Liver (tissue), 9 donors: Measurements from ENCODE around the gene ARAF. TPM values are rescaled to one million over a fixed set of nuclear protein-coding genes. Genes with fewer than 3 reads are reported as not detected.

Experiments
- DNase-seq: peaks from one replicate; pipeline ENCODE4 v3.0.0-alpha.2; 2017; ENCODE audit warnings: low spot score
- H3K27ac ChIP-seq, 2 donors: one replicate each; pipeline ENCODE4 v1.7.0; 2013; ENCODE audit warnings: inconsistent platforms in 2 of 2, low read length in 2 of 2, control low read depth in 1 of 2, low read depth in 1 of 2, mild to moderate bottlenecking in 1 of 2
- H3K27me3 ChIP-seq, 4 donors: one replicate each; pipeline versions ENCODE4 v1.6.1 to v1.7.0; 2013; ENCODE audit warnings: low read length in 3 of 4, inconsistent platforms in 1 of 4, mild to moderate bottlenecking in 1 of 4, moderate library complexity in 1 of 4; ENCODE audit not compliant: control insufficient read depth in 4 of 4, insufficient read depth in 4 of 4
- H3K36me3 ChIP-seq, 4 donors: one replicate each; pipeline versions ENCODE4 v1.6.1 to v1.7.0; 2013; ENCODE audit warnings: low read length in 3 of 4, mild to moderate bottlenecking in 3 of 4, low read depth in 1 of 4, moderate library complexity in 1 of 4; ENCODE audit not compliant: control insufficient read depth in 4 of 4, insufficient read depth in 3 of 4
- H3K4me1 ChIP-seq, 4 donors: one replicate each; pipeline versions ENCODE4 v1.6.1 to v1.7.0; 2013; ENCODE audit warnings: low read length in 3 of 4, mild to moderate bottlenecking in 3 of 4, moderate library complexity in 1 of 4; ENCODE audit not compliant: control insufficient read depth in 4 of 4, insufficient read depth in 4 of 4
- H3K4me3 ChIP-seq, 3 donors: one replicate each; pipeline versions ENCODE4 v1.6.1 to v1.7.0; 2013; ENCODE audit warnings: low read length in 3 of 3, control low read depth in 1 of 3, low read depth in 1 of 3, mild to moderate bottlenecking in 1 of 3
- H3K9ac ChIP-seq, 2 donors: one replicate each; pipeline ENCODE4 v1.7.0; 2013; ENCODE audit warnings: low read length in 2 of 2, mild to moderate bottlenecking in 2 of 2, moderate library complexity in 2 of 2, control low read depth in 1 of 2, low read depth in 1 of 2
- H3K9me3 ChIP-seq, 4 donors: one replicate each; pipeline versions ENCODE4 v1.6.1 to v1.7.0; 2013; ENCODE audit warnings: low read length in 3 of 4; ENCODE audit not compliant: control insufficient read depth in 4 of 4
- EGR1 ChIP-seq, 2 donors: IDR thresholded peaks; 2 replicates each; pipeline ENCODE4 v1.6.1; 2016 to 2018; ENCODE audit warnings: antibody characterized with exemption in 2 of 2, low read depth in 2 of 2
- FOXA1 ChIP-seq: IDR thresholded peaks from 2 replicates; pipeline ENCODE4 v1.6.1; 2016; ENCODE audit warnings: antibody characterized with exemption
- FOXA2 ChIP-seq: IDR thresholded peaks from 2 replicates; pipeline ENCODE4 v1.6.1; 2016; ENCODE audit warnings: antibody characterized with exemption
- GABPA ChIP-seq, 2 donors: IDR thresholded peaks in 1 of 2; conservative IDR thresholded peaks in 1 of 2; 2 replicates each; pipeline ENCODE4 v1.6.1; 2016; ENCODE audit warnings: antibody characterized with exemption in 2 of 2, mild to moderate bottlenecking in 1 of 2, moderate library complexity in 1 of 2
- HNF4A ChIP-seq, 2 donors: conservative IDR thresholded peaks; 2 replicates each; pipeline ENCODE4 v1.6.1; 2016; ENCODE audit warnings: antibody characterized with exemption in 2 of 2, mild to moderate bottlenecking in 2 of 2
- HNF4G ChIP-seq: IDR thresholded peaks from 2 replicates; pipeline ENCODE4 v1.6.1; 2016; ENCODE audit warnings: antibody characterized with exemption
- JUND ChIP-seq, 2 donors: IDR thresholded peaks; 2 replicates each; pipeline ENCODE4 v1.6.1; 2016; ENCODE audit warnings: antibody characterized with exemption in 2 of 2
- NR2F2 ChIP-seq: IDR thresholded peaks from 2 replicates; pipeline ENCODE4 v1.6.1; 2016; ENCODE audit warnings: antibody characterized with exemption
- RAD21 ChIP-seq, 2 donors: IDR thresholded peaks; 2 replicates each; pipeline ENCODE4 v1.6.1; 2016; ENCODE audit warnings: antibody characterized with exemption in 2 of 2, mild to moderate bottlenecking in 2 of 2
- RXRA ChIP-seq, 2 donors: IDR thresholded peaks; 2 replicates each; pipeline ENCODE4 v1.6.1; 2017 to 2018; ENCODE audit warnings: antibody characterized with exemption in 2 of 2, mild to moderate bottlenecking in 1 of 2
- SP1 ChIP-seq: IDR thresholded peaks from 2 replicates; pipeline ENCODE4 v1.6.1; 2018; ENCODE audit warnings: antibody characterized with exemption, mild to moderate bottlenecking
- TAF1 ChIP-seq: conservative IDR thresholded peaks from 2 replicates; pipeline ENCODE4 v1.6.1; 2016; ENCODE audit warnings: antibody characterized with exemption, mild to moderate bottlenecking
- YY1 ChIP-seq: IDR thresholded peaks from 2 replicates; pipeline ENCODE4 v1.6.1; 2016; ENCODE audit warnings: antibody characterized with exemption, mild to moderate bottlenecking
- WGBS: extraction: QIAGEN DNeasy Blood & Tissue Kit; methylation state at CpG from one replicate; pipeline ENCODE4 v1.1.7; 2013; 5-methylcytosine and 5-hydroxymethylcytosine counted together
- polyA plus RNA-seq, 2 donors: library from polyadenylated mRNA; stranded (reverse) in 1 of 2; unstranded in 1 of 2; fragments of 200-250 nt in 1 of 2; fragments of >200 nt in 1 of 2; fragmentation: Nextera tagmentation in 1 of 2; extraction: Ambion mirVana in 1 of 2; gene quantifications; one replicate each; pipeline versions ENCODE4 v1.2.1 to v1.2.3, GENCODE V29; 2013 to 2015
- total RNA-seq, 2 donors: library from RNA; depleted of rRNA; stranded (reverse); fragments of >200 nt; gene quantifications; one replicate each; pipeline ENCODE4 v1.2.3, GENCODE V29; 2014
- TF ChIP-seq, protein P1 (sequence below): IDR thresholded peaks from 2 replicates; pipeline ENCODE4 v1.6.1; 2016; ENCODE audit warnings: antibody characterized with exemption
- TF ChIP-seq, protein P2 (sequence below): IDR thresholded peaks from 2 replicates; pipeline ENCODE4 v1.6.1; 2016; ENCODE audit warnings: antibody characterized with exemption
- TF ChIP-seq, protein P3 (sequence below): fragments of 150-350 bp; IDR thresholded peaks from 2 replicates; pipeline ENCODE4 v1.5.1; 2017; ENCODE audit warnings: improper control_type of control experiment, low read depth, low read length; ENCODE audit not compliant: missing input control
- TF ChIP-seq, protein P4 (sequence below): IDR thresholded peaks from 2 replicates; pipeline ENCODE4 v1.6.1; 2016; ENCODE audit warnings: antibody characterized with exemption
- TF ChIP-seq, protein P5 (sequence below): IDR thresholded peaks from 2 replicates; pipeline ENCODE4 v1.6.1; 2016; ENCODE audit warnings: antibody characterized with exemption, mild to moderate bottlenecking
- donor health status: healthy.
- donor health status: healthy.
- donor health status: healthy.
- donor health status: healthy.
- donor health status: healthy.

The ARAF gene
- total and polyA plus RNA-seq, 4 donors, result 16.2 to 59.8 (median 38.9) TPM

DNA sequence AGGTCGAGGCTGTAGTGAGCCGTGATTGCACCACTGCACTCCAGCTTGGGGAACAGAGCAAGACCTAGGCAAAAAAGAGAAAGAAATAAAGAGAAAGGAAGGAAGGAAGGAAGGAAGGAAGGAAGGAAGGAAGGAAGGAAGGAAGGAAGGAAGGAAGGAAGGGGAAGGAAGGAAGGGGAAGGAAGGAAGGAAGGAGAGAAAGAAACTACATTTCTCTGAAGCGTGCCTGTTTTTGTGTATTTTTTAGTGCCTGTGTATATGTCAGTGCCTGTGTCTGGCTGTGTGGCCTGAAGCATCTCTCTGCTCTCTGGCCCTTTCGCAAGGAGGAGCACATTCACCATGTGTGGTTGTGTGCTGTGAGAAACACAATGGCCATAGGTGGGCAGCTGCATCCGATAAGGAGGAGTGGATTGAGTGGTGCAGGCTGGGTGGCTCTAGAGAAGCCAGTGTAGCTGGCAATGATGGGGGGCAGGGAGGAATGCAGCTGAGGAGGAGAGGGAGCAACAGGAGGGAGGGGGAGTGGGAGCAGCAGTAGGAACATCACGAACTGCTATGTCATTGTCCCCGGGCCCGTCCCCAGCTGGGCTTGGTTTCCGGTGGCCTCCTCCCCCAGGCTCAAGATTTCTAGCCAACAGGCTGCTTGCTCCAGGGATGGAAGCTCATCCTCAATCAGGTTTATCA is 47.3 kb downstream of the ARAF start:
- Histone ChIP-seq H3K27ac (no peak overlapping the region), H3K9me3 (no peaks in the 10 kb centered on the region), H3K36me3 (no peaks in the 10 kb centered on the region), H3K4me3 (no peak overlapping the region), H3K4me1 (no peaks in the 10 kb centered on the region), H3K27me3 (no peaks in the 10 kb centered on the region), H3K9ac (no peak overlapping the region)
- DNase-seq, result no peak
- no peak for TF ChIP-seq FOXA2
- TF ChIP-seq HNF4G, result no peak
- TF ChIP-seq, protein P1, sequence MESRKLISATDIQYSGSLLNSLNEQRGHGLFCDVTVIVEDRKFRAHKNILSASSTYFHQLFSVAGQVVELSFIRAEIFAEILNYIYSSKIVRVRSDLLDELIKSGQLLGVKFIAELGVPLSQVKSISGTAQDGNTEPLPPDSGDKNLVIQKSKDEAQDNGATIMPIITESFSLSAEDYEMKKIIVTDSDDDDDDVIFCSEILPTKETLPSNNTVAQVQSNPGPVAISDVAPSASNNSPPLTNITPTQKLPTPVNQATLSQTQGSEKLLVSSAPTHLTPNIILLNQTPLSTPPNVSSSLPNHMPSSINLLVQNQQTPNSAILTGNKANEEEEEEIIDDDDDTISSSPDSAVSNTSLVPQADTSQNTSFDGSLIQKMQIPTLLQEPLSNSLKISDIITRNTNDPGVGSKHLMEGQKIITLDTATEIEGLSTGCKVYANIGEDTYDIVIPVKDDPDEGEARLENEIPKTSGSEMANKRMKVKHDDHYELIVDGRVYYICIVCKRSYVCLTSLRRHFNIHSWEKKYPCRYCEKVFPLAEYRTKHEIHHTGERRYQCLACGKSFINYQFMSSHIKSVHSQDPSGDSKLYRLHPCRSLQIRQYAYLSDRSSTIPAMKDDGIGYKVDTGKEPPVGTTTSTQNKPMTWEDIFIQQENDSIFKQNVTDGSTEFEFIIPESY, result no peak
- no peak for TF ChIP-seq NR2F2
- no peak for TF ChIP-seq JUND (IDR thresholded peaks at IDR 0.05)
- TF ChIP-seq TAF1, result no peak
- TF ChIP-seq, protein P2, sequence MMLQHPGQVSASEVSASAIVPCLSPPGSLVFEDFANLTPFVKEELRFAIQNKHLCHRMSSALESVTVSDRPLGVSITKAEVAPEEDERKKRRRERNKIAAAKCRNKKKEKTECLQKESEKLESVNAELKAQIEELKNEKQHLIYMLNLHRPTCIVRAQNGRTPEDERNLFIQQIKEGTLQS, result no peak
- TF ChIP-seq, protein P3, sequence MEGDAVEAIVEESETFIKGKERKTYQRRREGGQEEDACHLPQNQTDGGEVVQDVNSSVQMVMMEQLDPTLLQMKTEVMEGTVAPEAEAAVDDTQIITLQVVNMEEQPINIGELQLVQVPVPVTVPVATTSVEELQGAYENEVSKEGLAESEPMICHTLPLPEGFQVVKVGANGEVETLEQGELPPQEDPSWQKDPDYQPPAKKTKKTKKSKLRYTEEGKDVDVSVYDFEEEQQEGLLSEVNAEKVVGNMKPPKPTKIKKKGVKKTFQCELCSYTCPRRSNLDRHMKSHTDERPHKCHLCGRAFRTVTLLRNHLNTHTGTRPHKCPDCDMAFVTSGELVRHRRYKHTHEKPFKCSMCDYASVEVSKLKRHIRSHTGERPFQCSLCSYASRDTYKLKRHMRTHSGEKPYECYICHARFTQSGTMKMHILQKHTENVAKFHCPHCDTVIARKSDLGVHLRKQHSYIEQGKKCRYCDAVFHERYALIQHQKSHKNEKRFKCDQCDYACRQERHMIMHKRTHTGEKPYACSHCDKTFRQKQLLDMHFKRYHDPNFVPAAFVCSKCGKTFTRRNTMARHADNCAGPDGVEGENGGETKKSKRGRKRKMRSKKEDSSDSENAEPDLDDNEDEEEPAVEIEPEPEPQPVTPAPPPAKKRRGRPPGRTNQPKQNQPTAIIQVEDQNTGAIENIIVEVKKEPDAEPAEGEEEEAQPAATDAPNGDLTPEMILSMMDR, result no peak
- TF ChIP-seq GABPA (IDR thresholded peaks at IDR 0.05 in 1 of 2, conservative IDR thresholded peaks at IDR 0.05 in 1 of 2), result no peak
- TF ChIP-seq RXRA (IDR thresholded peaks at IDR 0.05), result no peak
- no peak for TF ChIP-seq FOXA1
- 44% methylated on average over 9 of the region's 9 CpGs for WGBS

DNA sequence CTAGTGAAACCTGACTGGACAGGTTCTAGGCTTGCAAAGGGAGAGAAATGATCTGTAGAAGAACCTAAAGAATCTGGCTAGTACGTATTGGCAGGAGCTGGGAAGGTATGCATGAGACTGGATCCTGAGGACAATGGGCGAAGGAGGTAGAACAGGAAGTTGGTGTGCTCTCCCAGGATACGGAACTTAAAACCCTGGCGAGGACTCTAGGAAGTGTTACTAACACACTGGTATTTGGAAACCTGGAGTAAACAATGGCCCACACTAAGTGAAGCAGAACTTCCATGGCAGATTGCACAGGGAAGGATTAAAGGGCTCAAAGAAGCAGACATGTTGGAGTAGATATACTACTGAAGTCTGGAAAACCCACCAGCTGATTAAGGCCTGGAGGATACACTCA is 49.5 kb downstream of the ARAF start:
- WGBS, result 82% methylated on average over 4 of the region's 4 CpGs

More for the DNA sequence above, 49.5 kb downstream of the ARAF start:
- no peak for DNase-seq
- no peaks in the 10 kb centered on the region for H3K27me3 ChIP-seq
- no peak overlapping the region for H3K4me3 ChIP-seq
- no peaks in the 10 kb centered on the region for H3K36me3 ChIP-seq
- H3K4me1 ChIP-seq, result no peaks in the 10 kb centered on the region
- H3K27ac ChIP-seq, result no peak overlapping the region
- TF ChIP-seq EGR1 (IDR thresholded peaks at IDR 0.05; ENCODE audit: low read depth in 2 of 2) (no peak), TAF1 (no peak), RXRA (IDR thresholded peaks at IDR 0.05) (no peak), HNF4A (conservative IDR thresholded peaks at IDR 0.05) (no peak), YY1 (no peak), SP1 (no peak), FOXA2 (no peak), FOXA1 (no peak), JUND (IDR thresholded peaks at IDR 0.05) (no peak), GABPA (IDR thresholded peaks at IDR 0.05 in 1 of 2, conservative IDR thresholded peaks at IDR 0.05 in 1 of 2) (no peak), HNF4G (no peak), RAD21 (IDR thresholded peaks at IDR 0.05) (no peak), NR2F2 (no peak)
- TF ChIP-seq, protein P3, result no peak
- TF ChIP-seq, protein P4, sequence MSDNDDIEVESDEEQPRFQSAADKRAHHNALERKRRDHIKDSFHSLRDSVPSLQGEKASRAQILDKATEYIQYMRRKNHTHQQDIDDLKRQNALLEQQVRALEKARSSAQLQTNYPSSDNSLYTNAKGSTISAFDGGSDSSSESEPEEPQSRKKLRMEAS, result no peak
- TF ChIP-seq, protein P2, result no peak
- TF ChIP-seq, protein P1, result no peak
- TF ChIP-seq, protein P5, sequence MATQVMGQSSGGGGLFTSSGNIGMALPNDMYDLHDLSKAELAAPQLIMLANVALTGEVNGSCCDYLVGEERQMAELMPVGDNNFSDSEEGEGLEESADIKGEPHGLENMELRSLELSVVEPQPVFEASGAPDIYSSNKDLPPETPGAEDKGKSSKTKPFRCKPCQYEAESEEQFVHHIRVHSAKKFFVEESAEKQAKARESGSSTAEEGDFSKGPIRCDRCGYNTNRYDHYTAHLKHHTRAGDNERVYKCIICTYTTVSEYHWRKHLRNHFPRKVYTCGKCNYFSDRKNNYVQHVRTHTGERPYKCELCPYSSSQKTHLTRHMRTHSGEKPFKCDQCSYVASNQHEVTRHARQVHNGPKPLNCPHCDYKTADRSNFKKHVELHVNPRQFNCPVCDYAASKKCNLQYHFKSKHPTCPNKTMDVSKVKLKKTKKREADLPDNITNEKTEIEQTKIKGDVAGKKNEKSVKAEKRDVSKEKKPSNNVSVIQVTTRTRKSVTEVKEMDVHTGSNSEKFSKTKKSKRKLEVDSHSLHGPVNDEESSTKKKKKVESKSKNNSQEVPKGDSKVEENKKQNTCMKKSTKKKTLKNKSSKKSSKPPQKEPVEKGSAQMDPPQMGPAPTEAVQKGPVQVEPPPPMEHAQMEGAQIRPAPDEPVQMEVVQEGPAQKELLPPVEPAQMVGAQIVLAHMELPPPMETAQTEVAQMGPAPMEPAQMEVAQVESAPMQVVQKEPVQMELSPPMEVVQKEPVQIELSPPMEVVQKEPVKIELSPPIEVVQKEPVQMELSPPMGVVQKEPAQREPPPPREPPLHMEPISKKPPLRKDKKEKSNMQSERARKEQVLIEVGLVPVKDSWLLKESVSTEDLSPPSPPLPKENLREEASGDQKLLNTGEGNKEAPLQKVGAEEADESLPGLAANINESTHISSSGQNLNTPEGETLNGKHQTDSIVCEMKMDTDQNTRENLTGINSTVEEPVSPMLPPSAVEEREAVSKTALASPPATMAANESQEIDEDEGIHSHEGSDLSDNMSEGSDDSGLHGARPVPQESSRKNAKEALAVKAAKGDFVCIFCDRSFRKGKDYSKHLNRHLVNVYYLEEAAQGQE, result no peak
- no peaks in the 10 kb centered on the region for H3K9me3 ChIP-seq
- no peak overlapping the region for H3K9ac ChIP-seq
